HCT116 (cell line): Measurements from ENCODE around the gene BCL2L11. TPM values are rescaled to one million over a fixed set of nuclear protein-coding genes. Genes with fewer than 3 reads are reported as not detected.
A peak's percentile ranks its signal among the peaks of the same experiment; 100 is the strongest.

Source experiments
- ATAC-seq: fragments of 200-7000 bp; cut with Tn5 transposase; 2 replicates; pipeline ENCODE4 v1.9.1; 2020; ENCODE audit warnings: mild to moderate bottlenecking, moderate library complexity
- BruUV-seq: library from RNA; stranded (reverse); fragments of 400-500 nt; replicated peaks from 2 replicates; lab custom pipeline; 2021; lab: Mats Ljungman, UMichigan
- CTCF ChIA-PET: fragments of 300-600 bp; sonication (Branson Sonifier 250); formaldehyde crosslinking; loops from one replicate; lab custom pipeline; 2021; ENCODE audit warnings: antibody characterized with exemption; lab: Charles Lee
- POLR2A ChIA-PET: fragments of 300-600, 350-600 bp; sonication (Branson Sonifier 250); formaldehyde crosslinking; loops from one replicate; lab custom pipeline; 2021; ENCODE audit warnings: antibody characterized with exemption; lab: Charles Lee
- RAD21 ChIA-PET, 2 experiments: fragments of 300-600 bp; sonication (Branson Sonifier 250); formaldehyde crosslinking; loops; one replicate each; lab custom pipeline; 2023; ENCODE audit warnings: low total read pairs in 2 of 2; ENCODE audit not compliant: uncharacterized antibody in 2 of 2, unreplicated experiment in 2 of 2, low non-redundant PET in 1 of 2; lab: Charles Lee
- DNase-seq: peaks from one replicate; pipeline ENCODE4 v3.0.0-alpha.2; 2010; ENCODE audit warnings: low read depth, low spot score
- H2AFZ ChIP-seq: fragments of 200-600 bp; shearing (Covaris generic), sonication (generic); 2 replicates; pipeline ENCODE4 v1.6.1; 2017; ENCODE audit warnings: low read depth, mixed run types, mixed read lengths, antibody characterized with exemption, low read length; ENCODE audit not compliant: poor library complexity, severe bottlenecking
- H3K27ac ChIP-seq: 2 replicates; pipeline ENCODE4 v1.5.1; 2012; ENCODE audit warnings: low read depth, low read length
- H3K27me3 ChIP-seq: fragments of 200-600 bp; sonication (generic); 2 replicates; pipeline ENCODE4 v1.6.1; 2016; ENCODE audit warnings: mixed run types, low read length, mixed read lengths; ENCODE audit not compliant: insufficient read depth
- H3K36me3 ChIP-seq, 2 experiments: fragments of 200-500 bp in 1 of 2; fragments of 200-600 bp in 1 of 2; sonication (Bioruptor generic) in 1 of 2; sonication (generic) in 1 of 2; 2 replicates each; pipeline versions ENCODE4 v1.5.1 to v1.6.1; 2014 to 2016; ENCODE audit warnings: low read length in 2 of 2, inconsistent platforms in 1 of 2, mixed read lengths in 1 of 2, mixed run types in 1 of 2; ENCODE audit not compliant: insufficient read depth in 2 of 2, control insufficient read depth in 1 of 2
- H3K4me1 ChIP-seq, 2 experiments: fragments of 200-600 bp in 1 of 2; sonication (generic) in 1 of 2; 2 replicates each; pipeline versions ENCODE4 v1.5.1 to v1.6.1; 2012 to 2017; ENCODE audit warnings: low read length in 2 of 2, inconsistent platforms in 1 of 2, mild to moderate bottlenecking in 1 of 2, mixed read lengths in 1 of 2, mixed run types in 1 of 2, moderate library complexity in 1 of 2; ENCODE audit not compliant: insufficient read depth in 2 of 2, control insufficient read depth in 1 of 2
- H3K4me2 ChIP-seq: fragments of 200-600 bp; sonication (generic); 2 replicates; pipeline ENCODE4 v1.6.1; 2017; ENCODE audit warnings: mixed run types, low read length, mixed read lengths
- H3K4me3 ChIP-seq, 2 experiments: fragments of 200-600 bp in 1 of 2; sonication (generic) in 1 of 2; replicated peaks in 1 of 2; 2 replicates each; pipeline ENCODE4 v1.5.1; 2011 to 2016; ENCODE audit warnings: low read length in 2 of 2, control low read depth in 1 of 2, low read depth in 1 of 2, mild to moderate bottlenecking in 1 of 2, mixed read lengths in 1 of 2, mixed run types in 1 of 2
- H3K79me2 ChIP-seq: fragments of 200-600 bp; sonication (generic); 2 replicates; pipeline ENCODE4 v1.6.1; 2017; ENCODE audit warnings: mild to moderate bottlenecking, mixed run types, low read length, moderate library complexity, mixed read lengths; ENCODE audit not compliant: insufficient read depth
- H3K9ac ChIP-seq: fragments of 200-600 bp; sonication (generic); 2 replicates; pipeline ENCODE4 v1.6.1; 2016; ENCODE audit warnings: low read length, mixed read lengths
- H3K9me2 ChIP-seq: fragments of 200-600 bp; sonication (generic), shearing (Covaris generic); 2 replicates; pipeline ENCODE4 v1.6.1; 2017; ENCODE audit warnings: mixed run types, mild to moderate bottlenecking, moderate library complexity; ENCODE audit not compliant: insufficient read depth
- H3K9me3 ChIP-seq, 2 experiments: fragments of 200-500 bp in 1 of 2; fragments of 200-600 bp in 1 of 2; sonication (Bioruptor generic) in 1 of 2; sonication (generic) in 1 of 2; 2 replicates each; pipeline ENCODE4 v1.6.1; 2014 to 2017; ENCODE audit warnings: low read length in 2 of 2, mixed read lengths in 2 of 2, inconsistent platforms in 1 of 2, low read depth in 1 of 2, mild to moderate bottlenecking in 1 of 2, mixed run types in 1 of 2, moderate library complexity in 1 of 2; ENCODE audit not compliant: control insufficient read depth in 1 of 2, insufficient read depth in 1 of 2
- H4K20me1 ChIP-seq: fragments of 200-600 bp; sonication (generic), shearing (Covaris generic); 2 replicates; pipeline ENCODE4 v1.6.1; 2017; ENCODE audit warnings: mixed run types, mild to moderate bottlenecking, moderate library complexity; ENCODE audit not compliant: insufficient read depth
- CEBPB ChIP-seq: IDR thresholded peaks from 2 replicates; pipeline ENCODE4 v1.6.1; 2012; ENCODE audit warnings: low read depth
- EGR1 ChIP-seq: IDR thresholded peaks from 2 replicates; pipeline ENCODE4 v1.6.1; 2012; ENCODE audit warnings: low read depth
- ELF1 ChIP-seq: IDR thresholded peaks from 2 replicates; pipeline ENCODE4 v1.6.1; 2012; ENCODE audit warnings: low read depth, borderline replicate concordance
- EZH2 ChIP-seq: fragments of 200-600 bp; sonication (generic); IDR thresholded peaks from 2 replicates; pipeline ENCODE4 v1.6.1; 2017; ENCODE audit warnings: antibody characterized with exemption, mixed run types
- EZH2phosphoT487 ChIP-seq: fragments of 200-600 bp; IDR thresholded peaks from 2 replicates; pipeline ENCODE4 v1.6.1; 2018; ENCODE audit warnings: antibody characterized with exemption, borderline replicate concordance
- JUND ChIP-seq: IDR thresholded peaks from 2 replicates; pipeline ENCODE4 v1.6.1; 2012
- POLR2A ChIP-seq: IDR thresholded peaks from 2 replicates; pipeline ENCODE4 v1.7.0; 2011; ENCODE audit warnings: borderline replicate concordance; ENCODE audit not compliant: insufficient read depth, insufficient read length; ENCODE audit errors: extremely low read depth
- POLR2AphosphoS5 ChIP-seq: IDR thresholded peaks from 2 replicates; pipeline ENCODE4 v1.6.1; 2011; ENCODE audit warnings: mild to moderate bottlenecking, low read depth, low read length, moderate library complexity
- RAD21 ChIP-seq: IDR thresholded peaks from 2 replicates; pipeline ENCODE4 v1.6.1; 2012; ENCODE audit warnings: low read depth, mild to moderate bottlenecking
- SIN3A ChIP-seq: IDR thresholded peaks from 2 replicates; pipeline ENCODE4 v1.6.1; 2012; ENCODE audit warnings: low read depth
- TCF7L2 ChIP-seq: IDR thresholded peaks from 2 replicates; pipeline ENCODE4 v1.7.0; 2011; ENCODE audit warnings: borderline replicate concordance, inconsistent platforms; ENCODE audit not compliant: insufficient read depth, insufficient read length; ENCODE audit errors: extremely low read depth
- ZFX ChIP-seq: fragments of 450-650 bp; IDR thresholded peaks from 2 replicates; pipeline ENCODE4 v1.6.1; 2017
- intact Hi-C: fragments of 100-400 bp; cut with micrococcal nuclease; formaldehyde crosslinking; loops from 2 replicates; pipeline ENCODE4 v1.10.0; 2022
- total RNA-seq: library from RNA; stranded (reverse); gene quantifications from one replicate; pipeline ENCODE4 v1.2.1, GENCODE V29; 2021; ENCODE audit not compliant: unreplicated experiment
- TF ChIP-seq, protein P1 (sequence below), 3 experiments: fragments of 200-600 bp in 1 of 3; sonication (generic) in 1 of 3; IDR thresholded peaks in 2 of 3; conservative IDR thresholded peaks in 1 of 3; 2 replicates each; pipeline ENCODE4 v1.5.1; 2012 to 2017; ENCODE audit warnings: low read depth in 2 of 3, low read length in 2 of 3, antibody characterized with exemption in 1 of 3, borderline replicate concordance in 1 of 3, control low read depth in 1 of 3, mild to moderate bottlenecking in 1 of 3, mixed read lengths in 1 of 3, mixed run types in 1 of 3, moderate library complexity in 1 of 3; ENCODE audit not compliant: insufficient read depth in 1 of 3
- TF ChIP-seq, protein P2 (sequence below): IDR thresholded peaks from 2 replicates; pipeline ENCODE4 v1.6.1; 2012

The BCL2L11 gene
- total RNA-seq, 1 experiment from 2014 or later = 17.8 TPM

DNA sequence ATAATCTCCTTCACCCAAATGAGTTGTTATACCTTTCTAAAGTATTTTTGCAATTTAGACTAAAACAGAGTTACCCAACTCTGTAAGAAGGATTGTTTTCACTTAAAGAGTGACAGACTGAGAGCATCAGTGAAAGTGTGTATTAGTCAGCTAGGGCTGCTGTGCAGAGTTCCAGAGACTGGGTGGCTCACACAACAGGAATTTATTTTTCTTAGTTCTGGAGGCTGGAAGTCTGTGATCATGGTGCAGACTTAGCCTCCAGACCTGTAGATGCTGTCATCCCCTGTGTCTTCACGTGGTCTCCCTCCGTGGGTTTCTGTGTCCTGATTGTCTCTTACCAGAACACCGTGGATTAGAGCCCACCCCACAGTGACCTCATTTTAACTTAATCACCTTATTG is 40.0 kb downstream of the BCL2L11 start:
- ATAC-seq (peak; percentile 25; the same call in 1 of the 2 replicates), DNase-seq (no peak)
- H3K79me2 ChIP-seq = peaks cover 4% of the 10 kb centered on the region
- no peak overlapping the region for H2AFZ ChIP-seq
- H3K27me3 ChIP-seq = no peaks in the 10 kb centered on the region
- no peak overlapping the region for H3K4me2 ChIP-seq
- intact Hi-C loops = no loop called here
- H3K9me2 ChIP-seq = no peaks in the 10 kb centered on the region
- no peaks in the 10 kb centered on the region for H3K9me3 ChIP-seq
- H3K36me3 ChIP-seq = peaks cover 9 to 14% of the 10 kb centered on the region in 2 experiments; a peak in 3 of 4 replicates
- H3K27ac ChIP-seq = no peak overlapping the region
- no peak overlapping the region for H3K9ac ChIP-seq
- CTCF ChIA-PET = no interaction called here
- no peaks in the 10 kb centered on the region for H4K20me1 ChIP-seq
- H3K4me1 ChIP-seq = peaks cover 0 to 11% of the 10 kb centered on the region in 2 experiments; a peak in 1 of 4 replicates
- no peak overlapping the region for H3K4me3 ChIP-seq
- POLR2A ChIA-PET = no interaction called here
- no peak for TF ChIP-seq JUND
- no peak for TF ChIP-seq POLR2A
- no peak for TF ChIP-seq EZH2phosphoT487
- TF ChIP-seq EGR1 = no peak
- TF ChIP-seq RAD21 = no peak
- TF ChIP-seq ELF1 = no peak
- TF ChIP-seq ZFX = no peak
- no peak for TF ChIP-seq EZH2
- TF ChIP-seq, protein P1, sequence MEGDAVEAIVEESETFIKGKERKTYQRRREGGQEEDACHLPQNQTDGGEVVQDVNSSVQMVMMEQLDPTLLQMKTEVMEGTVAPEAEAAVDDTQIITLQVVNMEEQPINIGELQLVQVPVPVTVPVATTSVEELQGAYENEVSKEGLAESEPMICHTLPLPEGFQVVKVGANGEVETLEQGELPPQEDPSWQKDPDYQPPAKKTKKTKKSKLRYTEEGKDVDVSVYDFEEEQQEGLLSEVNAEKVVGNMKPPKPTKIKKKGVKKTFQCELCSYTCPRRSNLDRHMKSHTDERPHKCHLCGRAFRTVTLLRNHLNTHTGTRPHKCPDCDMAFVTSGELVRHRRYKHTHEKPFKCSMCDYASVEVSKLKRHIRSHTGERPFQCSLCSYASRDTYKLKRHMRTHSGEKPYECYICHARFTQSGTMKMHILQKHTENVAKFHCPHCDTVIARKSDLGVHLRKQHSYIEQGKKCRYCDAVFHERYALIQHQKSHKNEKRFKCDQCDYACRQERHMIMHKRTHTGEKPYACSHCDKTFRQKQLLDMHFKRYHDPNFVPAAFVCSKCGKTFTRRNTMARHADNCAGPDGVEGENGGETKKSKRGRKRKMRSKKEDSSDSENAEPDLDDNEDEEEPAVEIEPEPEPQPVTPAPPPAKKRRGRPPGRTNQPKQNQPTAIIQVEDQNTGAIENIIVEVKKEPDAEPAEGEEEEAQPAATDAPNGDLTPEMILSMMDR (IDR thresholded peaks at IDR 0.05 in 2 of 3, conservative IDR thresholded peaks at IDR 0.05 in 1 of 3; ENCODE audit: borderline replicate concordance in 1 of 3, insufficient read depth in 1 of 3, low read depth in 2 of 3, low read length in 2 of 3) = no peak
- TF ChIP-seq SIN3A = no peak
- no peak for TF ChIP-seq TCF7L2
- TF ChIP-seq, protein P2, sequence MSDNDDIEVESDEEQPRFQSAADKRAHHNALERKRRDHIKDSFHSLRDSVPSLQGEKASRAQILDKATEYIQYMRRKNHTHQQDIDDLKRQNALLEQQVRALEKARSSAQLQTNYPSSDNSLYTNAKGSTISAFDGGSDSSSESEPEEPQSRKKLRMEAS = no peak
- no peak for TF ChIP-seq CEBPB
- no peak for TF ChIP-seq POLR2AphosphoS5
- RAD21 ChIA-PET = no interaction called here
- BruUV-seq = no TSS peak
